Smooth muscle cell (in vitro differentiated cells): ENCODE measurements around the gene OR10A2. TPM values are rescaled to one million over a fixed set of nuclear protein-coding genes. Genes with fewer than 3 reads are reported as not detected.

ENCODE experiments used
- polyA plus RNA-seq: library from polyadenylated mRNA; unstranded; fragments of >200 nt; fragmentation: Nextera tagmentation; extraction: Ambion mirVana; gene quantifications from 2 replicates; pipeline ENCODE4 v1.2.1, GENCODE V29; 2016
- total RNA-seq: library from RNA; depleted of rRNA; stranded (reverse); fragments of >200 nt; gene quantifications from 2 replicates; pipeline ENCODE4 v1.2.3, GENCODE V29; 2014

The OR10A2 gene
- total and polyA plus RNA-seq, 2 experiments from 2014 or later = not detected

Other genes with a start within 250 kb of the OR10A2 start
- gene TPP1, start 243.6 kb upstream of the OR10A2 start, total RNA-seq = 21.6 and 37.3 TPM in 2 replicates
- 54.1 and 55.4 TPM in 2 replicates for gene TPP1, start 243.6 kb upstream of the OR10A2 start, polyA plus RNA-seq
- gene DCHS1, start 207.2 kb upstream of the OR10A2 start, total RNA-seq = 25.1 and 34.2 TPM in 2 replicates
- 21.0 and 24.5 TPM in 2 replicates for gene DCHS1, start 207.2 kb upstream of the OR10A2 start, polyA plus RNA-seq
- 64.0 and 132 TPM in 2 replicates for gene MRPL17, start 179.7 kb upstream of the OR10A2 start, total RNA-seq
- 77.4 and 98.4 TPM in 2 replicates for gene MRPL17, start 179.7 kb upstream of the OR10A2 start, polyA plus RNA-seq
- gene OR2AG2, start 91.1 kb upstream of the OR10A2 start, total RNA-seq = 0.13 and 0.72 TPM in 2 replicates
- 0.23 TPM in 1 of 2 replicates, not detected in the other for gene OR2AG2, start 91.1 kb upstream of the OR10A2 start, polyA plus RNA-seq
- not detected in 2 replicates for gene OR2AG1, start 80.0 kb upstream of the OR10A2 start, total RNA-seq
- not detected in 2 replicates for gene OR2AG1, start 80.0 kb upstream of the OR10A2 start, polyA plus RNA-seq
- gene OR6A2, start 63.4 kb upstream of the OR10A2 start, total RNA-seq = 0.18 and 0.40 TPM in 2 replicates
- gene OR6A2, start 63.4 kb upstream of the OR10A2 start, polyA plus RNA-seq = not detected in 2 replicates
- not detected in 2 replicates for gene OR10A5, start 17.4 kb upstream of the OR10A2 start, total RNA-seq
- gene OR10A5, start 17.4 kb upstream of the OR10A2 start, polyA plus RNA-seq = 0.17 TPM in 1 of 2 replicates, not detected in the other
- not detected in 2 replicates for gene OR10A4, start 13.6 kb downstream of the OR10A2 start, total RNA-seq
- gene OR10A4, start 13.6 kb downstream of the OR10A2 start, polyA plus RNA-seq = not detected in 2 replicates
- 0.13 TPM in 1 of 2 replicates, not detected in the other for gene OR2D2, start 29.4 kb downstream of the OR10A2 start, total RNA-seq
- not detected in 2 replicates for gene OR2D2, start 29.4 kb downstream of the OR10A2 start, polyA plus RNA-seq
- not detected in 2 replicates for gene OR2D3, start 57.9 kb downstream of the OR10A2 start, total RNA-seq
- gene OR2D3, start 57.9 kb downstream of the OR10A2 start, polyA plus RNA-seq = not detected in 2 replicates
- 5.2 and 9.1 TPM in 2 replicates for gene ZNF215, start 63.4 kb downstream of the OR10A2 start, total RNA-seq
- gene ZNF215, start 63.4 kb downstream of the OR10A2 start, polyA plus RNA-seq = 2.8 TPM in 2 replicates
- 3.5 and 4.3 TPM in 2 replicates for gene ZNF214, start 157.3 kb downstream of the OR10A2 start, total RNA-seq
- 1.8 and 3.1 TPM in 2 replicates for gene ZNF214, start 157.3 kb downstream of the OR10A2 start, polyA plus RNA-seq
- 0.13 TPM in 1 of 2 replicates, not detected in the other for gene NLRP14, start 157.4 kb downstream of the OR10A2 start, total RNA-seq
- gene NLRP14, start 157.4 kb downstream of the OR10A2 start, polyA plus RNA-seq = 0.30 and 0.34 TPM in 2 replicates
- not detected in 2 replicates for gene RBMXL2, start 225.9 kb downstream of the OR10A2 start, total RNA-seq
- 0.14 TPM in 1 of 2 replicates, not detected in the other for gene RBMXL2, start 225.9 kb downstream of the OR10A2 start, polyA plus RNA-seq